ENCODE measurements around the gene VSIG10L2.

GRCh38 chr11:125942771-125943428 lies 2.9 kb upstream of the VSIG10L2 start:
- TF ChIP-seq EZH2phosphoT487 (IDR thresholded peaks at IDR 0.05; ENCODE audit: insufficient read depth, low read depth) (no peak), EZH2 (IDR thresholded peaks at IDR 0.05; ENCODE audit: insufficient read depth, poor library complexity, severe bottlenecking) (no peak)

Data from GM23248 (cell line).